Vagina (tissue), 2 donors: ENCODE measurements around the gene FTH1.

Experiments used
- POLR2A ChIP-seq, 2 donors: fragments of 450-650 bp; IDR thresholded peaks; one replicate each; pipeline ENCODE4 v1.6.1; 2017; ENCODE audit warnings: antibody characterized with exemption in 2 of 2, mild to moderate bottlenecking in 2 of 2, moderate library complexity in 2 of 2
- POLR2AphosphoS5 ChIP-seq, 2 donors: sonication (generic); formaldehyde crosslinking; IDR thresholded peaks; one replicate each; pipeline ENCODE4 v1.9.0; 2017; ENCODE audit warnings: antibody characterized with exemption in 2 of 2, mild to moderate bottlenecking in 2 of 2, low read depth in 1 of 2; ENCODE audit not compliant: insufficient read depth in 1 of 2
- TF ChIP-seq, protein P1 (sequence below), 3 experiments: fragments of 450-650 bp in 2 of 3; fragments of 200-600 bp in 1 of 3; sonication (generic) in 1 of 3; IDR thresholded peaks; one replicate each; pipeline ENCODE4 v1.5.1; 2017 to 2019; ENCODE audit warnings: antibody characterized with exemption in 3 of 3, mild to moderate bottlenecking in 2 of 3, moderate library complexity in 2 of 3

DNA sequence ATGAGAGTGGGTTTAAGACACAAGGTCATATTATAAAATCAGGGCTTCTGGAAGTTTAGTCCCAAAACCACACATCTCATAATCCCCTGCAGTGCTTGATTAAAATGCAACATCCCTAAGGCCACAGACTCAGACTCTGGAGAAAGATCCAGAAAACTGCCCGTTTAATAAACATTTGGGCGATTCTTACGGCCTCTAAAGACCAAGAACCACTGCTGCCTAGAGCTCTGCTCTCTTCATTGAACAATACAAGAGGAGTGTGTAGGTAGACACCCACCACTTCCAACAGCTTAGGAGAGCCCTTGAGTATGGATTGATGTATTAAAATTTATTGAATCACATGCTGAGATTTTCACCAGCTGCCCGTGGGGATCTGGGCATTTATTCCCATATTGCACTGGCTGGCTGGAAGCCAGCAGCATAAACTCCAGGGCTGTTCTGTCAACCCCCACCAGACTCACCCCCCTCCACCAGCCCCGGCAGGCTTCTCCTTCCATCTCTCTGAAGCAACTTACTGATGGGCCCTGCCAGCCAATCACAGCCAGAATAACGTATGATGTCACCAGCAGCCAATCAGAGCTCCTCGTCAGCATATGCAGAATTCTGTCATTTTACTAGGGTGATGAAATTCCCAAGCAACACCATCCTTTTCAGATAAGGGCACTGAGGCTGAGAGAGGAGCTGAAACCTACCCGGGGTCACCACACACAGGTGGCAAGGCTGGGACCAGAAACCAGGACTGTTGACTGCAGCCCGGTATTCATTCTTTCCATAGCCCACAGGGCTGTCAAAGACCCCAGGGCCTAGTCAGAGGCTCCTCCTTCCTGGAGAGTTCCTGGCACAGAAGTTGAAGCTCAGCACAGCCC, 18.0 kb downstream of the FTH1 start:
- TF ChIP-seq POLR2AphosphoS5 (IDR thresholded peaks at IDR 0.05; ENCODE audit: insufficient read depth in 1 of 2, low read depth in 1 of 2) (peak; percentile 64 to 71), POLR2A (IDR thresholded peaks at IDR 0.05) (peak in 1 of 2 donors; percentile 35)
- TF ChIP-seq, protein P1, sequence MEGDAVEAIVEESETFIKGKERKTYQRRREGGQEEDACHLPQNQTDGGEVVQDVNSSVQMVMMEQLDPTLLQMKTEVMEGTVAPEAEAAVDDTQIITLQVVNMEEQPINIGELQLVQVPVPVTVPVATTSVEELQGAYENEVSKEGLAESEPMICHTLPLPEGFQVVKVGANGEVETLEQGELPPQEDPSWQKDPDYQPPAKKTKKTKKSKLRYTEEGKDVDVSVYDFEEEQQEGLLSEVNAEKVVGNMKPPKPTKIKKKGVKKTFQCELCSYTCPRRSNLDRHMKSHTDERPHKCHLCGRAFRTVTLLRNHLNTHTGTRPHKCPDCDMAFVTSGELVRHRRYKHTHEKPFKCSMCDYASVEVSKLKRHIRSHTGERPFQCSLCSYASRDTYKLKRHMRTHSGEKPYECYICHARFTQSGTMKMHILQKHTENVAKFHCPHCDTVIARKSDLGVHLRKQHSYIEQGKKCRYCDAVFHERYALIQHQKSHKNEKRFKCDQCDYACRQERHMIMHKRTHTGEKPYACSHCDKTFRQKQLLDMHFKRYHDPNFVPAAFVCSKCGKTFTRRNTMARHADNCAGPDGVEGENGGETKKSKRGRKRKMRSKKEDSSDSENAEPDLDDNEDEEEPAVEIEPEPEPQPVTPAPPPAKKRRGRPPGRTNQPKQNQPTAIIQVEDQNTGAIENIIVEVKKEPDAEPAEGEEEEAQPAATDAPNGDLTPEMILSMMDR (IDR thresholded peaks at IDR 0.05) = no peak
